NCI-H1930 (cell line): ENCODE data around the gene HAPSTR1.

Experiments used
- DNase-seq, 2 experiments: peaks; one replicate each; lab custom pipeline; 2025; lab: John Stamatoyannopoulos, UW

Gene HAPSTR1

DNA sequence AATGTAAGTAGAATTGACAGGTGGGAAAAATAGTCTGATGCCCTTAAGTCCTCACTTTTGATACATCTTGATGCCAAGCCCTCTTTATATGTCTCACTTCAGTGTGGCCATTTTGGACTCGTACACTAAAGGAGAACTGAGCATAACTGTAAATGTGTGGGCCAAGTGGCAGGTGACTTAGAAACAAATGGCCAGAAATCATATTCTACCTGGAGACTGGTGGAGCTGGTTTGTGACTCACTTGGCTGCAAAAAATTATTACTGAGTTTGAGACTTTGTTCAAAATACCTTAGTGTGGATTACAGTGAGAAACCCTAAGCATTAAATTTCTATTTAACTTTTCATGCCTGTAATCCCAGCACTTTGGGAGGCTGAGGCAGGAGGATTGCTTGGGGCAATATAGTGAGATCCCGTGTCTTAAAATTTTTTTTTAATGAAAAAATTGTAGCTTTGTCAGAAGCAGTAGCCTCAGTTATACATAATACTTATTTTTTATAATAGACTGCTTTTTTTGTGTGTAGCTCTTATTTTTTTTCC, 5.0 kb downstream of the HAPSTR1 start:
- no peak for DNase-seq

DNA sequence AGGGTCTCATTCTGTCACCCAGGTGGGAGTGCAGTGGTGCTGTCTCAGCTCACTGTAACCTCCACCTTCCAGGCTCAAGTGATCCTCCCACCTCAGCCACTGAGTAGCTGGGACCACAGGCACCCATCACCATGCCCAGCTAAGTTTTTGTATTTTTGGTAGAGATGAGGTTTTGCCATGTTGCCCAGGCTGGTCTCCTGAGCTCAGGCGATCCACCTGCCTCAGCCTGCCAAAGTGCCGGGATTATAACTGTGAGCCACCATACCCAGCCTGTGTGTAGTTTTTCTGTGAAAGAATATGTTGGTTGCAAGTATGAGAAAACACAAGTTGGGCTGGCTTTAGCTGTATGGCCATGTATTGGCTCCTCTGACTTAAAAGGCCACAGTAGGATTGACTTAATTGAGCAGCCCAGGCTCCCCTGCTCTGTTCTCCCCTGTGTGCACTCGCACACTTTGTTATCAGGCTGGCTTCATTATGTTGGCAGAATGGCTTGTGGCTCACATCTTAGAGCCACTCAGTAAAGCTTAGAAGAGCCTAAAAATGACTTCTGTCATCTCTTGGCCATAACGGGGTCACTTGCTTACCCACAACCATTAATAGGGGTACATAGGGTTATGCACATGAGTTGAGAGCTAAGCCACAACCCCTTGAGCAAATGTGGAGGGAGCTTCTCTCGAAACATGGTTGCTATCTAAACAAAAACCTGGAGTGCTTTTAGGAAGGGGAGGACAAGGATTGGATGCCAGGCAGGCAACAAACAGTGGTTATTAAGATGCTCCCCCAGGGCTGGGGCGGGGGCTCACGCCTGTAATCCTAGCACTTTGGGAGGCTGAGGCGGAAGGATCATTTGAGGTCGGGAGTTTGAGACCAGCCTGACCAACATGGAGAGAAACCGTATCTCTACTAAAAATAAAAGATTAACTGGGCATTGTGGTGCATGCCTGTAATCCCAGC, 6.1 kb downstream of the HAPSTR1 start:
- no peak for DNase-seq

DNA sequence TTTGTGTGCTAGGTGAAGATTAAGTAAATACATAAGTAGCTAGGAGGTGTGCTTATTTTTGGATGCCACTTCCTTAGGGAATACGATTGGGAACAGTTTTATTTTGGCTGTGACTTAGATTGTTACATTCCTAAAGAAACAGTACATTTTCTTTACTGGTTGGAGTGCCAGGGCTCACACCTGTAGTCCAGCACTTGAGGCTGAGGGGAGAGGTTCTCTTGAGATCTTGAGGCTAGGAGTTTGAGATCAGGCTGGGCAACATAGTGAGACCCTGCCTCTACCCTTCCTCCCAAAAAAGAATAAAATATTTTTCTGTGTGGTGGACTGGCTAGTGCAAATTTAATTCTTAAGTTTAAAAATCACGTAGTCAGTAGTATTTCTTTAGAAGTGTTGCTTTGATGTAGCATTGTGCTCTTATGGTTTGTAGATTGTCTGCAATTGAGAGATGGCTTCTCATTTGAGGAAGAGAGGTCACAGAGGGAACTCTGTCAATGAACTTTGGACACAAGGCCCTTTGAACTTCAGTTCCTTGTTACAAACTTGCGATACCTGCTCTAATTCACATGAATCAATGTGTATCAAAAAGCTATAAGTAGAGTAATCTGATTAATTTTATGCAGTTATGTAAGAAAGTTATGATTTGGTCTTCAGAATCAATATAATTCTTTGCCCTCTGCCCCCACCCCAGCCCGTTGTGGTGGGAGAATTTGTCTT, 7.1 kb downstream of the HAPSTR1 start:
- no peak for DNase-seq

DNA sequence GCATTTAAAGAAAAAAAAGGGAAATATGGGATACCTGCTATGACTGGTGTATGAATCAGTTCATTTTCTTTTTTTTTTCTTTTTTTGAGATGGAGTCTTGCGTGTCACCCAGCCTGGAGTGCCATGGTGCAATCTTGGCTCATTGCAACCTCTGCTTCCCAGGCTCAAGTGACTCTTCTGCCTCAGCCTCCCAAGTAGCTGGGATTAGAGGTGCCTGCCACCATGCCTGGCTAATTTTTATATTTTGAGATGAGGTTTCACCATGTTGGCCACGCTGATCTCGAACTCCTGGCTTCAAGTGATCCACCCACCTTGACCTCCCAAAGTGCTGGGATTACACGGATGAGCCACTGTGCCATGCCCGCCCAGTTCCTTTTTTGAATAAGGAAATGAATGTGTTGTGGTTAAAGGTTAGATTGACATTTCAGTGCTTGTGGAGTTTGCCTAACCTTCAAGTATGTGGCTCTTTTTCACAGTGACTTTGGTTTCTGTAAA, 7.7 kb downstream of the HAPSTR1 start:
- DNase-seq, result no peak

DNA sequence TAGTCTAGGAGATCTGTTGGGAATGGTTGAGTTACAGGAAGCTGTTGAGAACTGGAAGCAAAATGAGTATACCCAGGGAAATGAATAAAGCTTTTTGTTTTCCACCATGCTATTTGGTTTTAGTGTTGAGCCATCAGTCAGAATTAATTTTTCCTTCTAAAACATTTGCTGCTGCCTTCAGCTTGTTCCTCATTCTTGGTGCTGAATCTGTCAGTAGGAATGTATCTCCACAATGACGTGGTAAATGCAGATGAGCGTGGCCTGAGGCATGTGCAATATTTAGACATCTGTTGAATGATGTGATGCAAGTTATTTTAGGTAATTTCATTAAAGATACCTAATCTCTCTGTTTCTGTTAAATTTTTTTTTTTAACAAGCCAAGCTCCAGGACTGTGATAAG, 10.9 kb downstream of the HAPSTR1 start:
- no peak for DNase-seq

DNA sequence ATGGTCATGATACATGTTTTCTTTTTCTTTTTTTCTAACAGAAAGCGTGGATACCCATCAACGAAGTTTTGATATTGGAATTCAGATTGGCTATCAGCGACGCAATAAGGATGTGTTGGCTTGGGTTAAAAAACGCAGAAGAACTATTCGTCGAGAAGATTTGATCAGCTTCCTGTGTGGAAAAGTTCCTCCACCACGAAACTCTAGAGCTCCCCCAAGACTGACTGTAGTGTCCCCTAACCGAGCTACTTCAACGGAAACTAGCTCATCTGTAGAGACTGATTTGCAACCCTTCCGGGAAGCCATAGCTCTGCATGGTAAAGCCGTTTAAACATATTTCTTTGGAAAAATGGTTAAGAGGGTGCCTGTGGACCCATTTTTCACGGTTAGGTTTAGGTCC, 11.5 kb downstream of the HAPSTR1 start:
- DNase-seq, result no peak

DNA sequence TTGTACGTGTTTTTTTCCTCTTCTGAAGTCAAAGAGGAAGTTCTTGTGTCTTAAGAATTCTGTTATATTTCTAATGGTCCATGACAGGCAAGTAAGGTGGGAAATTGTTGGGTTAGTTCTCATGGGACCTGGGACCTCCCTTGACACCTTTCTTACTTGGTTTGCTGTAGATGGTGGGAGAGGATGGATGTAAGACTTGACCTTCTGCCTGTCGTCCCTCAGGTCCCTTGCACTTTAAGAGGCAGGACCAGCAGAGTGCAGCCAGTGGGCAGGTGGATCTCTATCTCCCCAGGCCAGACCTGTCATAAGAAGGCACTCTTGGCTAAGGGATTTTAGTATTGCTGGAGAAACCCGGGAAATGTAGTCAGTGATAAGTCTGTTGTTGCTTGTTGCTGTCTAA, 12.1 kb downstream of the HAPSTR1 start:
- no peak for DNase-seq

DNA sequence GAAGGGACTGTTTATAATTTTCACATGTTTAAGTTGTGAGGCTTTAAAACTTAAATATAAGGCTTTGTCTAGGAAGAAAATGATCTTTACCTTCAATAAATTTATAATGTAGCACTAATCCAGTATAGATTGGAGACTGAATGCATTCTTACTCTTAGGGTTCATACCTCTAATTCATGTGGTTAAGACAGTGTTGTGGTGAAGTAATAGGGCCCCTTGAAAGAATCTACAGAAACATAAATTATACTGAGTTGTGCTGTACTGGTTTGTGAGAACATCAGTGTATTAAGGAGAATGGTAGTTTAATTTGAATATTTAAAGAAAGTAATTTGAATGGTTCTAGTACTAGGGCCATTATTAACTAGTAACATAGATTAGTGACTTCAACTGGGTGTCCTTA, 13.7 kb downstream of the HAPSTR1 start:
- DNase-seq, result no peak

DNA sequence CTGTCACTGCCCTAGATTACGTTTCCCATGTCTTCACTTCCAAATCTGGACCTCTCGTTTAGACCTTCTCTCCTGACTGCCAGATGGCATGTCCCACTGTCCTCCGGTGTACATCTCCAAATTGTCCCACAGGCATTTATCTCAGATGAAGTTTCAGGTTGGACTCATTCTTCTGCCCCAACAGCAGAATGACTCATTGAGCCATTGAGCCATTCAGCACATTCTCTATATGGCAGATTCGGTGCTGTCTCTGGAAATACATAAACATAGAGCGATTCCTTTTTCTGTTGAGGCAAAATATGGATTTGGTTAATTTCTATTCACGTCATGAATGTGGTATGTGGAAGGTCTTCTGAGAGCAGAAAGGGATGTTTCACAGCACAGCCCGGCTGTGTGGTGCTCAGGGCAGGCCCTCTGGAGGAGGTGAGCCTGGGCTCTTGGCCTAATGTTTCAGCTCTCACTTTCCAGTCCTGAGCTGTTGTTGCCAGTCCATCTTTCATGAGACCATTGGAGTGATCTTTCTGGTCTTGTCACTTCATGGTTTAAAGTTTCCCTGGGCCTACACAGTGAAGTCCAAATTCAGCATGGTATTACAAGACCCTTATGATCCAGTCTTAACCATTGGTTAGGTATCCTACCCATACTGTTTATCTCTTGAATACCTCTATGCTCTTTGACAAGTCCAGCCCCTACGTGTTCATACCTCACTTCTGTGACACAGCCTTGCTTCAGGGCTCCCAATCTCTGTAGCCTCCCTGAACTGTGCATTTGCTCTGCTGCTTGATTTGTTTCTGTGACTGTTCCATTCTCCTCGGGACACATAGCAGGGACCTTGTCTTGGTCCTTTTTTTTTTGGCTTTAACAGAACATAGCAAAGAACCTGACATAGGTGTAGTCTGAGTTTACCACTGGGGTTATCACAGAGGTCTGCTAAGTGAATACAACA, 15.9 kb downstream of the HAPSTR1 start:
- no peak for DNase-seq

DNA sequence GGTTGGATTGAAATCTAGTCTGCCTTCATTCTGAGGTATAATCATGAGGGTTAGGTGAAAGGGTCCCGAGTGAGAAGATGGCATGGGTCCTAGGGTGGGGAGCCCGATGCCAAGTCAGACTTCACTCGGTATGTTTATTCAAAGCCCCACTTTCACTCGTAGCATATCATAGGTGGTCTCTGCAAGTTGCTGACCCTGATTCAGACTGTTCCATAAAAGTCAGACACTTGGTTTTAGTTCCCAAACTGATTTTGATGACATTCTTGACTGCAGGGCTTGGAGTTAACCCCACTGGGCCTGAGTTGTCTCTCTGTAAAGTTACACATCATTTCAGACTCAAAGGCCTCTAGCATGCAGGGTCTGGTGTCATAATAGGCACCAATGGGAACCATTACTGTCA, 17.8 kb downstream of the HAPSTR1 start:
- DNase-seq, result no peak

DNA sequence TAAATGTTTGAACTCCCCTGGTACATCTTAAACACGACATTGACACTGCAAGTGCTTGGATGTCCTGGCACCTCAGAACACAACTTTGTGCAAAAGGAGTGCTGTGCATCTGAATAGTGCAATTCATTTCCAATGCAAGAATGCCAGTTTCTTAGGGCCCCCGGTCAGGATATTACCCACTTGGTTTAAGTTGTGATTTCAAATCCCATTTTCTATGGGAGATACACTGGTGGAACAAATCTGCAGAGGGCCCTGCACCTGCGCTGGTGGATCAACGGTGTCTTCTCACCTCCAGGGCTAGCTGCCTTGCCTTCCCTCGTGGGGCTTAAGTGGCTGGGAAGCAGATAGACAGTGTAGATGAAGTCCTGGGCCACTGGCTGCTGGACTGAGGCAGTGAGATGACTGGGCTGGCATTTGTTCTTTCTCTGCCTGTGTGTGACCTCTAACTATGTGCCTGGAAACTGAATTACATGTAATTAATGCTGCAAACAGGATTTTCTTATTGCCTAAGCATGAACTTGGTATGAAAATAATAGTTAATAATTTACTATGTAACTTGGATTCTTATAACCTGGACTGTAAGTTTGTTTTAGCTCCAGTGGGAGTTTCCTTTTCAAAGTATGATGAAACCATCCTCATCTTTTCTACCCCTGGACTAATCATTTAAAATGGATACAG, 20.9 kb downstream of the HAPSTR1 start:
- DNase-seq, result no peak

DNA sequence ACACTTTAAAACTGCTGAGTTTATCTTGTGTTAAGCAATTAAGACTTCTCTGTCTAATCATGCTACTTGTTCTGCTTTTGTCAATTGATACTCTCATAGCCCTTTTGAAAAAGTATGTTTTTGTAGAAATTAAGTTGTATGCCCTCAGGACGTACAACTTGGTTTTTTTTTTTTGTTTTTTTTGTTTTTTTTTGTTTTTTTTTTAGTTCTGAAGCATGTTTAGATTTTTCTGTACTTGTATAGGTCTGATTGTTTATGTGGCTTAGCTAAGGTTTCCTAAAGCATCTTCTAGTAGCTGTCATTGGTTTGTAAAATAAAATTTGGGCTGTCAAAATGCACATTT, 21.4 kb downstream of the HAPSTR1 start:
- DNase-seq, result no peak

DNA sequence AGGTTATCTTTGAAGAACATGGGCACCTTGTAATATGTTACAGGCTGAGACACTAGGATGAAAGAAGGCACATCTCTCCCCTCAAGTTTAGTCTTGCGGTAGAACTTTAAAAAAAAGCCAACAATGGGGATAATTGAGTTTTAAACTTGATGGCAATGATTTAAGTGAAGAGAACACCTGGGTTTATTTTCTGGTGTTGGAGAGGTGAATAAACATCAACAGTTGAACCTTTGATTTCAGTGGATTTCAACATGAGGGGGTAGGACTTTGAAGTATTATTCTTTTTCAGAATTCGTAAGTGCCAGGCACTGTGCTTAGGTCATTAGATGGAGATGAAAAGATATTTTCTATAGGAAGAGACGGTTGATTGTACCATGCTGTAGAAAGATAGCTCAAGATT, 22.3 kb downstream of the HAPSTR1 start:
- no peak for DNase-seq

DNA sequence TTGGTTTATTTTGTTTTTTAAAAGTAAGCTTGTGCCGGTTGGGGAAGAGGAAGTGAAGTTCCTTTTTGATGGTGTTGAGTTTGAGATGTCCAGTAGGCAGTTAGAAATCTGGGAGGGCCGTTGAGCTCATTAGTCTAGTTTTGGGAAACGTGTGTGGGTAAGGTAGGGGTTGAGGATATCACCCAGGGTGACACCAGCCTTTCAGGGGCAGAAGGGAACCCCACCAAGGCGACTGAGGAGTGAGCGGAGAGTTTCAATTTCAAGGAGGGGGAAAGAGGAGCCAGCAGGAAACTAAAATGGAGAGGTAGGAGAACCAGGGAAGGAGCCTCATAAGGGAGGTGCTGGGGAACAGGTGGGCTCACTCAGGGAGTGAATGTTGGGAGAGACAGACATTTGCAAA, 22.7 kb downstream of the HAPSTR1 start:
- DNase-seq, result no peak

DNA sequence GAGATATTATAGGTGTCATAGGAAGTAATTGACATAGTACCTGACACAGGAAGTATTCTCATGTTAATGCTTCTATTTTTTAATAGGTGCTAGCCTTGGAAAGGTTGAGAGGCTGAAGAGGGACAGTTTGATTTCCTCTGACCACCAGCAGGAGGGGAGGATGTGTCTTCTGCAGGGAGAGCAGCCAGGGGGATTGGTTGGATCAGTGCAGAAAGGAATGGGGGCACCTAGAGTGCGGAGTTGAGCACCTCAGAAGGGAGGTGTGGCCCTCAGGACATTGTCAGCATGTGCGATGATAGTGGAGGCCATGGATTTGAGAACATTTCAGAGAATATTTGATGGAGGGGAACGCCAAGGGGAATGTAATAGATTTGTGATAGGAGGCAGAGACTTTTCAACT, 23.4 kb downstream of the HAPSTR1 start:
- no peak for DNase-seq

DNA sequence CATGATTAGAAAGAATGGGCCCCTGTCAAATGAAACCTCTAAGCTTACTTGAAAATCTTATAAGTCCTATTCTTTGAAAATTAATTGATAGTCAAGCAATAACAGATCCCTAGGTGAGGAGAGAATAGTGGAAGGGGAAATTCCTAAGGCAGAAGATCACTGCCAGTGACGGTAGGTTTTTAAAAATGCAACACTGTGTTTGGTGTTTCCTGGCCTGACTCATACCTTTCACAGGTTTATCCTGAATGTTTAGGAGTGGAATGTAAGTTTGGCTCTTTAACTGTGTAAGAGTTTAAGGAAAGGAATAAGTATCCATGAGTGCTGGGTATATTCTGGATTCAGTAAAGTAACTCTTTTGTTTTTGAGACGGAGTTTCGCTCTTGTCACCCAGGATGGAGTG, 23.8 kb downstream of the HAPSTR1 start:
- no peak for DNase-seq

DNA sequence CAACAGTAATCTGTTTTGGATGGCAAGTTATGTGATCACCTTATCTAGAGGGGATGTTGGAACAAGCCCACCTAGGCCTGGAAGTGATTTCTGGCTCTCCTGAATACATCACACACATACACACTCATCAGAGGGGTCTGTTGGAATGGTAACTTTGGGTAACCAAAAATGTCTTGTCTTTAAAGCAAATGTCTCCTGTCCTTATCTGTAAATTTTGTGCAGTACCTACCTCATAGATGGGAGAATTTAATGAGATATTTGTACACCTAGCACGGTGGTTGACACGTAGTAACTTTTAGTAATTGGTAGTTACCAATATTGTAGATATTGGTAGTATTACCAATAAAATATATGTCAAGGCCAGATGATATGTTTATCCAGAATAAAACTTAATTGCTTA, 24.7 kb downstream of the HAPSTR1 start:
- DNase-seq, result no peak

DNA sequence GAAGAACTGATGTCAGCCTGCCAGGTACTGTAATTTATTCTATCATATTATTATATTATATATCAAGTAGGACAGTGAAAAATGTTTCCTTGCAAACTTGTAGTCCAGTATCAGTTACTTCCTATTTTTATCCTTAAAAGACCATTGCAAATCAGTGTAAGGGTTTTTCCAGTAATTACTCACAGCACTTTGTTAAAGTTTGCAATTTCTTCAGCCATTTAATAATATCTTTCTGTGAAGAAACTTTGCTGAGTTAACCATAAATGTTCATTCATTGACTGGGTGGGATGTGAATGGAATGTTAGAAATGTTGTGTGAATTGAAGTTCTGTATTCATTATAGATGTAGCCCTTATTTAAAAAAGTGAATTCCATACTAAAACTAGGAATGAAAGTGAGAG, 26.7 kb downstream of the HAPSTR1 start:
- DNase-seq, result no peak

DNA sequence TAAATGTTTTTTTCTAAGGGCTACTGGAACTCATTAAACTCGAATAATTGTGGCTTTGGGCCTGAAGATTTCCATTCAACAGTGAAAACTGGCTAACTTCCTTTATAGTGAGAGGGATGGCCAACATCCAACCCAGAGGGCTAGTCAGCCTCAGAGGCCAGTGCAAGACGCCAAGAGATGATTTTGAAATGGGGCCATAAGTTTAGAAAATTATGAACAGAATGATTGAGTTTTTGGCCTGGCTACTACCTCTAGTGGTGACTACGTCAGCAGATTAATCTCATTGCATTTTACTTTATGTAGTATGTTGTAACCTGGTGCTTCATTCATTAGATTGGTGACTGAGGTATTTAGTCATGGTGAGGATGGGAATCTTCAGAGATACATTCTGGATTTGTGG, 28.4 kb downstream of the HAPSTR1 start:
- no peak for DNase-seq

DNA sequence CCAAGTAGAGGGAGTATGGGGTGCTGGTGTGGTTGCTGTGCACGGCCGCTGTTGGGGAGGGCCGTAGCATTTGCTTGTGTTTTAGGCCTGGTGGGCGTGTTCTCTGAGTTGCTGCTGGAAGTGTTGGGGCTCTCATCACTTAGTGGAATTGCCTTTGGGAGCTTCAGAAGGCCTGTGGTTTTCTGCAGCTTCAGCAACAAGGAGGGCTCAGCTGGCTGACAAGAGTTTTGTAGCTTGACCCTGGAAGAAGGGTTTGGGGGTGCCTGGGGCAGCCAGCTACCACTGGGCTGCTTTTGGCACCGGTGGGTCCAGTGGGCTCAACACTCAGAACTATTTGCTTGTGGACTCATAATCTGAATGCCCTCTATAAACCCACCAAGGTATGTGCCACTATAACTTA, 30.9 kb downstream of the HAPSTR1 start:
- DNase-seq, result no peak

DNA sequence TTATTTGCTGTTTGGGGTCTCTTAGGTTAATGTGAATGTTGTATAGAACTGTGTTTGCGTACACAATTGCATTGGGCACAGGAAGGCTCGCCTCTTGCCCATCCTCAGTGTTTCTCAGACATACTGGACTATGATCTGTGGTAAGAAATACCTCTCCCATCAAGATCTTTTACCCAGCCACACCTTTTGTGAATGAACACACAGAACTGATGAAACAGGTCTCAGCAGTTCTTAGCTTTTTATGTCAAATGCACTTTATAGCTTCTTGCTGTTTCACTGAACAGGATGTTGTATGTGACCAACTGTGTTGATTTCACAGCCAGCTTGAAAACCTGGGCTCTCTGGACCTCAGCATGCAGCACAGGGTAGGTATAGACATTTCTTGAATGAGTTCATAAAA, 31.5 kb downstream of the HAPSTR1 start:
- no peak for DNase-seq
